Measurements from ENCODE around the gene CALM1.

The CALM1 gene

GRCh38 chr14:90444077-90444696, 47.4 kb downstream of the CALM1 start:
- DNase-seq: no peak

GRCh38 chr14:90445011-90445410, 48.2 kb downstream of the CALM1 start:
- DNase-seq: no peak

- DNase-seq: no peak
Observed at GRCh38 chr14:90446405-90446804, 49.6 kb downstream of the CALM1 start.

GRCh38 chr14:90447720-90448497, 51.1 kb downstream of the CALM1 start:
- no peak for DNase-seq

- no peak for DNase-seq
Observed at GRCh38 chr14:90449411-90449810, 52.6 kb downstream of the CALM1 start.

- DNase-seq: no peak
Observed at GRCh38 chr14:90450151-90450550, 53.3 kb downstream of the CALM1 start.

- DNase-seq: no peak
Observed at GRCh38 chr14:90450667-90451066, 53.8 kb downstream of the CALM1 start.

- no peak for DNase-seq
Observed at GRCh38 chr14:90451443-90451842, 54.6 kb downstream of the CALM1 start.

- no peak for DNase-seq
Observed at GRCh38 chr14:90451961-90452360, 55.1 kb downstream of the CALM1 start.

- DNase-seq: no peak
Observed at GRCh38 chr14:90452366-90452765, 55.5 kb downstream of the CALM1 start.

GRCh38 chr14:90453401-90453951, 56.6 kb downstream of the CALM1 start:
- no peak for DNase-seq

GRCh38 chr14:90454041-90455000, 57.5 kb downstream of the CALM1 start:
- DNase-seq: no peak

GRCh38 chr14:90455100-90455571, 58.3 kb downstream of the CALM1 start:
- no peak for DNase-seq

GRCh38 chr14:90456551-90456950, 59.7 kb downstream of the CALM1 start:
- no peak for DNase-seq

- DNase-seq: no peak
Observed at GRCh38 chr14:90457186-90457585, 60.4 kb downstream of the CALM1 start.
